Keratinocyte (primary cell): ENCODE data around the gene FAIM. TPM values are rescaled to one million over a fixed set of nuclear protein-coding genes. Genes with fewer than 3 reads are reported as not detected.
"Not testable (repeated sequence)": the region's sequence is repeated elsewhere in the genome, so short reads cannot be mapped to it uniquely, and the experiment has no call there.

ENCODE experiments used
- DNase-seq: peaks from one replicate; pipeline ENCODE4 v3.0.0-alpha.2; 2011; ENCODE audit warnings: low read depth, missing footprints, low spot score
- FAIRE-seq: peaks from 2 replicates; lab custom pipeline; 2011; peaks lifted over from hg19 to GRCh38; lab: Jason Lieb, UNC
- H2AFZ ChIP-seq: 2 replicates; pipeline ENCODE4 v1.6.0; 2012; ENCODE audit warnings: low read length, control low read depth, inconsistent platforms; ENCODE audit not compliant: control insufficient read depth
- H3K27ac ChIP-seq: 2 replicates; pipeline ENCODE4 v1.5.1; 2011; ENCODE audit warnings: low read length; ENCODE audit not compliant: control insufficient read depth, insufficient read depth
- H3K27me3 ChIP-seq: 3 replicates; pipeline ENCODE4 v1.6.0; 2011; ENCODE audit warnings: low read length; ENCODE audit not compliant: control insufficient read depth, insufficient read depth; ENCODE audit errors: extremely low read depth
- H3K36me3 ChIP-seq, 2 experiments: 2 replicates in 1 of 2; 3 replicates in 1 of 2; pipeline ENCODE4 v1.5.1; 2011; ENCODE audit warnings: low read length in 2 of 2, mild to moderate bottlenecking in 1 of 2; ENCODE audit not compliant: control insufficient read depth in 2 of 2, insufficient read depth in 2 of 2; ENCODE audit errors: extremely low read depth in 1 of 2
- H3K4me1 ChIP-seq: 3 replicates; pipeline ENCODE4 v1.5.1; 2011; ENCODE audit warnings: low read length; ENCODE audit not compliant: control insufficient read depth, insufficient read depth; ENCODE audit errors: extremely low read depth
- H3K4me2 ChIP-seq: 3 replicates; pipeline ENCODE4 v1.6.0; 2011; ENCODE audit warnings: low read depth, low read length; ENCODE audit not compliant: control insufficient read depth, insufficient read depth; ENCODE audit errors: extremely low read depth
- H3K4me3 ChIP-seq, 3 experiments: fragments of 200-600 bp in 1 of 3; sonication (generic) in 1 of 3; 2 replicates in 2 of 3; 3 replicates in 1 of 3; pipeline ENCODE4 v1.5.1; 2011 to 2016; ENCODE audit warnings: low read length in 3 of 3, mild to moderate bottlenecking in 3 of 3, control low read depth in 2 of 3, inconsistent platforms in 1 of 3, low read depth in 1 of 3, mixed read lengths in 1 of 3, mixed run types in 1 of 3, moderate library complexity in 1 of 3; ENCODE audit not compliant: control insufficient read depth in 2 of 3, insufficient read depth in 2 of 3; ENCODE audit errors: extremely low read depth in 1 of 3
- H3K79me2 ChIP-seq: 2 replicates; pipeline ENCODE4 v1.6.0; 2012; ENCODE audit warnings: low read length; ENCODE audit not compliant: control insufficient read depth, insufficient read depth
- H3K9ac ChIP-seq: 3 replicates; pipeline ENCODE4 v1.6.0; 2011; ENCODE audit warnings: low read length; ENCODE audit not compliant: control insufficient read depth, insufficient read depth; ENCODE audit errors: extremely low read depth
- H3K9me1 ChIP-seq: 3 replicates; pipeline ENCODE4 v1.6.0; 2011; ENCODE audit warnings: low read length; ENCODE audit not compliant: control insufficient read depth, insufficient read depth; ENCODE audit errors: extremely low read depth
- H3K9me3 ChIP-seq: 2 replicates; pipeline ENCODE4 v1.5.1; 2012; ENCODE audit warnings: low read depth, low read length; ENCODE audit not compliant: control insufficient read depth
- H4K20me1 ChIP-seq: 3 replicates; pipeline ENCODE4 v1.6.0; 2011; ENCODE audit warnings: low read length; ENCODE audit not compliant: control insufficient read depth, insufficient read depth; ENCODE audit errors: extremely low read depth
- EZH2 ChIP-seq: IDR thresholded peaks from one replicate; pipeline ENCODE4 v1.6.1; 2012; ENCODE audit warnings: inconsistent platforms, mild to moderate bottlenecking, low read length, moderate library complexity
- dilution Hi-C: fragments of 300-500 bp; cut with MboI; formaldehyde crosslinking; loops from one replicate; pipeline ENCODE4 v1.7.0; 2020; ENCODE audit warnings: low sequenced_read_pairs; ENCODE audit not compliant: extremely low pct_ligation_motif_present
- polyA plus RNA-seq, 5 experiments: library from polyadenylated mRNA; depleted of rRNA in 3 of 5; stranded (reverse) in 3 of 5; stranded (forward) in 1 of 5; unstranded in 1 of 5; fragments of >200 nt; gene quantifications; 1 replicate in 1 of 5; 2 replicates in 3 of 5; 3 replicates in 1 of 5; pipeline versions ENCODE4 v1.2.1 to v1.2.3, GENCODE V29; 2011 to 2012; ENCODE audit warnings: missing spikeins in 2 of 5, low read depth in 1 of 5, low replicate concordance in 1 of 5
- TF ChIP-seq, protein P1 (sequence below), 3 experiments: IDR thresholded peaks in 1 of 3; conservative IDR thresholded peaks in 1 of 3; optimal IDR thresholded peaks in 1 of 3; 2 replicates in 2 of 3; 3 replicates in 1 of 3; pipeline versions ENCODE3 to v1.5.1; 2011; ENCODE audit warnings: low read length in 3 of 3, mild to moderate bottlenecking in 3 of 3, moderate library complexity in 2 of 3, control low read depth in 1 of 3, inconsistent platforms in 1 of 3; ENCODE audit not compliant: insufficient read depth in 2 of 3; ENCODE audit errors: extremely low read depth in 1 of 3

FAIM gene
- polyA plus RNA-seq, 1 donor (not counting 4 experiments of a cell fraction or from before 2014, with no cell fraction given), result 6.7 TPM

DNA sequence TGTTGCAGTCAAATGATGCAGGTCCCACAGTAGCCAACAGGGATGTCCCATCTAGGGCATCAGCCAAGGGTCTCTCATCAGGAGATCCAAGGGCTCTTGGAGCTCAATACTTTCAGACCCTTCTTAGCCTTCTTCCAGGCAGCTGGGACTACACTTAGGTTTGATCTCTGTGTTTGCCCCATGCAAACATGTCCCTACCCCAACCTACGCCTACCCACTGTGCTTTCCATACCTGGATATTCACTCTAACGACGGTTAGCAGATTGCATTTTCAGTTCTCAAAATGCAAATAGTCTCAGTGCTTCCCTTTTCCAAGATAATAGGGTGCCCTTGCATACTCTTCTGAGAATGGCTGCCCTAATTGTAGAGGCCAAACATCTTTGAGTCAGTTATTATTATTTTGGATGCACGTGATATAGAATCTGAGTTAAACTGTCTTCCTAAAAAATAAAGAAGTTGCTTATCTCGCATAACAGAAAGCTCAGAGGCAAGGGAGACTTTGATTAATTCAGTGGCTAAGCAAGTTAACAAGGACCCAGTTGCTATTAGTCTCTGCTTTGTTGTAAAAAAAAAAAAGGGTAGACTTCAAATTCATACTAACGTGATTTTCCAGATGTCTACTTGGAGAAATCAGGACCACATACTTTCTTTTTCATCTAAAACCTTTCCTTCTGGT is 13.5 kb upstream of the FAIM start:
- Histone ChIP-seq H3K27me3 (no peaks in the 10 kb centered on the region), H3K36me3 (no peaks in the 10 kb centered on the region), H3K4me1 (peaks cover 5% of the 10 kb centered on the region), H4K20me1 (no peaks in the 10 kb centered on the region), H3K4me2 (peak overlapping the region; percentile 91), H3K79me2 (no peaks in the 10 kb centered on the region), H3K27ac (peak overlapping the region; percentile 90), H3K9ac (no peak overlapping the region), H3K9me3 (no peaks in the 10 kb centered on the region), H3K9me1 (no peaks in the 10 kb centered on the region), H3K4me3 (peak overlapping the region in 1 of 3 experiments; percentile 77), H2AFZ (no peak overlapping the region)
- FAIRE-seq (no peak), DNase-seq (no peak)
- dilution Hi-C loops, result no loop called here
- no peak for TF ChIP-seq EZH2
- TF ChIP-seq, protein P1, sequence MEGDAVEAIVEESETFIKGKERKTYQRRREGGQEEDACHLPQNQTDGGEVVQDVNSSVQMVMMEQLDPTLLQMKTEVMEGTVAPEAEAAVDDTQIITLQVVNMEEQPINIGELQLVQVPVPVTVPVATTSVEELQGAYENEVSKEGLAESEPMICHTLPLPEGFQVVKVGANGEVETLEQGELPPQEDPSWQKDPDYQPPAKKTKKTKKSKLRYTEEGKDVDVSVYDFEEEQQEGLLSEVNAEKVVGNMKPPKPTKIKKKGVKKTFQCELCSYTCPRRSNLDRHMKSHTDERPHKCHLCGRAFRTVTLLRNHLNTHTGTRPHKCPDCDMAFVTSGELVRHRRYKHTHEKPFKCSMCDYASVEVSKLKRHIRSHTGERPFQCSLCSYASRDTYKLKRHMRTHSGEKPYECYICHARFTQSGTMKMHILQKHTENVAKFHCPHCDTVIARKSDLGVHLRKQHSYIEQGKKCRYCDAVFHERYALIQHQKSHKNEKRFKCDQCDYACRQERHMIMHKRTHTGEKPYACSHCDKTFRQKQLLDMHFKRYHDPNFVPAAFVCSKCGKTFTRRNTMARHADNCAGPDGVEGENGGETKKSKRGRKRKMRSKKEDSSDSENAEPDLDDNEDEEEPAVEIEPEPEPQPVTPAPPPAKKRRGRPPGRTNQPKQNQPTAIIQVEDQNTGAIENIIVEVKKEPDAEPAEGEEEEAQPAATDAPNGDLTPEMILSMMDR (optimal IDR thresholded peaks at IDR 0.05 in 1 of 3, IDR thresholded peaks at IDR 0.05 in 1 of 3, conservative IDR thresholded peaks at IDR 0.05 in 1 of 3; ENCODE audit: extremely low read depth in 1 of 3, insufficient read depth in 2 of 3, low read length in 3 of 3), result no peak

DNA sequence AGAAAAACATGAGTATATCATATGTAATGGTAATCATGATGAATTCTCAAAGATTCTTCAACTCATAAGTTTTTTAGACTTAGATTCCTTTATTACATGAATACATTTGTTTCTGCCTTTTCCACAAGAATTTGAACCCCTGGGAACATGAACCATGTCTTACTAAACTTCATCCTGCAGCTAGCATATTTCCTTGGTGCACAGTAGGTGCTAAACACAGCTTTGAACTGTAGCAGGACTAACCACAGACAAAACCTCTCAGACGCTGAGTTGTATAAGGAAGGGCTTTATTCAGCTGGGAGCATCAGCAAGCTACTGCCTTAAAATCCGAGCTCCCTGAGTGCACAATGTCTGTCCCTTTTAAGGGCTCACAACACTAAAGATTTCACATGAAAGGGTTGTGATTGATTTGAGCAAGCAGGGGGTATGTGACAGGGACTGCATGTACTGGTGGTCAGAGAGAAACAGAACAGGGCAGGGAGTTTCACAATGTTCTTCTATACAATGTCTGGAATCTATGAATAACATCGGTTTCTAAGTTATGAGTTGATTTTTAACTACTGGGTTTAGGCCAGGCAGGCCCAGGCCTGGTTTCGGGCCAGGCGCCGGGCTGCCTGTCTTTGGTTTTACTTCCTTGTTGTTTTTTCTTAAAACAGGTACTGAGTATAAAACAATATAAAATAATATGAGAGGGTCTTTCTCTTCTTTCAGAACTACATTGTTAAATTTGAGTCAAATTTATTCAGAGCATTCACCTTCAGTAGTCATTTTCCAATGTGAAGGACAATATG is 11.2 kb upstream of the FAIM start:
- H3K79me2 ChIP-seq, H3K4me2 ChIP-seq, H3K36me3 ChIP-seq, H3K9me1 ChIP-seq, DNase-seq, H3K27ac ChIP-seq, dilution Hi-C loops, H3K4me1 ChIP-seq, H3K9ac ChIP-seq, H4K20me1 ChIP-seq, H3K27me3 ChIP-seq, FAIRE-seq, H3K9me3 ChIP-seq, H3K4me3 ChIP-seq: not testable (repeated sequence)
- H2AFZ ChIP-seq, result peak overlapping the region; percentile 52
